Lower leg skin (tissue), 4 donors: Measurements from ENCODE around the gene P3H3. TPM values are rescaled to one million over a fixed set of nuclear protein-coding genes. Genes with fewer than 3 reads are reported as not detected.

ENCODE experiments used
- DNase-seq, 2 donors: peaks; one replicate each; pipeline ENCODE4 v3.0.0-alpha.2; 2019; ENCODE audit warnings: low spot score in 2 of 2
- H3K4me3 ChIP-seq: fragments of 200-600 bp; sonication (generic); 2 replicates; pipeline ENCODE4 v1.5.1; 2017; ENCODE audit warnings: mild to moderate bottlenecking, low read depth; ENCODE audit not compliant: poor library complexity, severe bottlenecking
- CTCF ChIP-seq, 3 donors: fragments of 450-650 bp; IDR thresholded peaks; one replicate each; pipeline ENCODE4 v1.5.1; 2016; ENCODE audit warnings: antibody characterized with exemption in 3 of 3, mild to moderate bottlenecking in 3 of 3, moderate library complexity in 2 of 3
- POLR2A ChIP-seq, 2 donors: fragments of 450-650 bp; IDR thresholded peaks; one replicate each; pipeline ENCODE4 v1.6.1; 2016 to 2017; ENCODE audit warnings: antibody characterized with exemption in 2 of 2, mild to moderate bottlenecking in 1 of 2, moderate library complexity in 1 of 2
- WGBS, 2 donors: methylation state at CpG; one replicate each; pipeline ENCODE4 v1.1.5; 2018; 5-methylcytosine and 5-hydroxymethylcytosine counted together
- intact Hi-C: fragments of 100-400 bp; cut with DNase I; formaldehyde crosslinking; loops from one replicate; pipeline ENCODE4 v1.15.0; 2023; ENCODE audit warnings: low total_unique reads
- total RNA-seq, 4 donors: library from RNA; depleted of rRNA; stranded (reverse); fragments of >200 nt; gene quantifications; one replicate each; pipeline ENCODE4 v1.1.0, GENCODE V29; 2016

The P3H3 gene
- total RNA-seq, 4 donors from 2014 or later = 8.8 to 18.2 (median 11.8) TPM

GRCh38 chr12:6866163-6866919 is 38.1 kb downstream of the P3H3 start:
- DNase-seq = no peak
- intact Hi-C loops = no loop called here
- TF ChIP-seq POLR2A (IDR thresholded peaks at IDR 0.05) = no peak
- no peak for TF ChIP-seq CTCF (IDR thresholded peaks at IDR 0.05)
- WGBS, 2 donors = 67 to 72% methylated on average over 19 of the region's 19 CpGs
- no peak overlapping the region for H3K4me3 ChIP-seq

- intact Hi-C loops = no loop called here
- TF ChIP-seq POLR2A (IDR thresholded peaks at IDR 0.05) (no peak), CTCF (IDR thresholded peaks at IDR 0.05) (no peak)
- WGBS, 2 donors = 1 to 3% methylated on average over 16 to 32 of the region's 33 CpGs
- H3K4me3 ChIP-seq = no peak overlapping the region
- DNase-seq = peak; percentile 77 to 97
Observed at GRCh38 chr12:6866920-6867412, 38.8 kb downstream of the P3H3 start.

- TF ChIP-seq CTCF (IDR thresholded peaks at IDR 0.05) (no peak), POLR2A (IDR thresholded peaks at IDR 0.05) (peak in 1 of 2 donors; percentile 93)
- 0 to 1% methylated on average over 45 to 63 of the region's 86 CpGs for WGBS, 2 donors
- DNase-seq = peak in 1 of 2 donors; percentile 91
- intact Hi-C loops = no loop called here
- peak within 1 kb of the TSS; percentile 72 for H3K4me3 ChIP-seq
Observed at GRCh38 chr12:6867413-6868210, 39.4 kb downstream of the P3H3 start, which contains the start of gene TPI1. Gene TPI1 (plus strand): TSS chr12:6867531. CDS start chr12:6867567, 36 bp downstream.

- WGBS, 2 donors = 9 to 13% methylated on average over 22 of the region's 22 CpGs
- peak overlapping the region; percentile 72 for H3K4me3 ChIP-seq
- no peak for DNase-seq
- intact Hi-C loops = no loop called here
- TF ChIP-seq POLR2A (IDR thresholded peaks at IDR 0.05) = no peak
- no peak for TF ChIP-seq CTCF (IDR thresholded peaks at IDR 0.05)
Observed at GRCh38 chr12:6868211-6869048, 40.2 kb downstream of the P3H3 start.
